Peyer's patch (tissue), 4 donors: ENCODE results near the gene RAD51B. TPM values are rescaled to one million over a fixed set of nuclear protein-coding genes. Genes with fewer than 3 reads are reported as not detected.

Experiments
- DNase-seq, 3 donors: peaks; one replicate each; pipeline ENCODE4 v3.0.0-alpha.2; 2017 to 2019
- H3K27ac ChIP-seq, 4 donors: fragments of 200-600 bp; sonication (generic); one replicate each; pipeline ENCODE4 v1.5.1; 2016 to 2019
- H3K27me3 ChIP-seq, 2 donors: fragments of 200-600 bp; sonication (generic); one replicate each; pipeline ENCODE4 v1.5.1; 2019
- H3K36me3 ChIP-seq, 3 donors: fragments of 200-600 bp; sonication (generic); one replicate each; pipeline ENCODE4 v1.5.1; 2016 to 2019
- H3K4me1 ChIP-seq, 4 donors: fragments of 200-600 bp; sonication (generic); one replicate each; pipeline ENCODE4 v1.5.1; 2016 to 2019
- H3K4me3 ChIP-seq, 4 donors: fragments of 200-600 bp; sonication (generic); 1 replicate in 3 of 4; 2 replicates in 1 of 4; pipeline ENCODE4 v1.5.1; 2016 to 2019; ENCODE audit warnings: mild to moderate bottlenecking in 1 of 4
- H3K9me3 ChIP-seq, 4 donors: fragments of 200-600 bp; sonication (generic); one replicate each; pipeline ENCODE4 v1.5.1; 2016 to 2019; ENCODE audit warnings: mild to moderate bottlenecking in 1 of 4
- CTCF ChIP-seq, 6 experiments: fragments of 450-650 bp in 4 of 6; fragments of 200-600 bp in 2 of 6; sonication (generic) in 1 of 6; IDR thresholded peaks; one replicate each; pipeline ENCODE4 v1.5.1; 2017 to 2019; ENCODE audit warnings: antibody characterized with exemption in 6 of 6, mild to moderate bottlenecking in 3 of 6, moderate library complexity in 1 of 6
- POLR2A ChIP-seq, 2 donors: fragments of 450-650 bp; IDR thresholded peaks; one replicate each; pipeline ENCODE4 v1.5.1; 2017; ENCODE audit warnings: antibody characterized with exemption in 2 of 2, mild to moderate bottlenecking in 2 of 2, moderate library complexity in 2 of 2
- total RNA-seq, 4 donors: library from RNA; depleted of rRNA; stranded (reverse); fragments of >200 nt; gene quantifications; one replicate each; pipeline ENCODE4 v1.1.0, GENCODE V29; 2016

RAD51B gene
- total RNA-seq, 4 donors from 2014 or later = 12.6 to 103 (median 33.1) TPM

- Histone ChIP-seq H3K36me3 (no peaks in the 10 kb centered on the region), H3K27ac (no peak overlapping the region), H3K4me1 (no peaks in the 10 kb centered on the region), H3K27me3 (no peaks in the 10 kb centered on the region), H3K4me3 (no peak overlapping the region), H3K9me3 (no peaks in the 10 kb centered on the region)
- no peak for DNase-seq
- no peak for TF ChIP-seq CTCF (IDR thresholded peaks at IDR 0.05)
- no peak for TF ChIP-seq POLR2A (IDR thresholded peaks at IDR 0.05)
These were observed 761.1 kb downstream of the RAD51B start for GRCh38 chr14:68580671-68581070.

- TF ChIP-seq POLR2A (IDR thresholded peaks at IDR 0.05) (no peak), CTCF (IDR thresholded peaks at IDR 0.05) (no peak)
- H3K27ac ChIP-seq = no peak overlapping the region
- H3K27me3 ChIP-seq = no peaks in the 10 kb centered on the region
- no peak for DNase-seq
- peaks cover 0 to 15% (median 0%) of the 10 kb centered on the region in 4 donors for H3K4me1 ChIP-seq
- H3K36me3 ChIP-seq = no peaks in the 10 kb centered on the region
- H3K4me3 ChIP-seq = no peak overlapping the region
- no peaks in the 10 kb centered on the region for H3K9me3 ChIP-seq
These were observed 764.1 kb downstream of the RAD51B start for GRCh38 chr14:68583548-68584280.

- H3K4me3 ChIP-seq = no peak overlapping the region
- no peaks in the 10 kb centered on the region for H3K9me3 ChIP-seq
- no peaks in the 10 kb centered on the region for H3K36me3 ChIP-seq
- no peaks in the 10 kb centered on the region for H3K27me3 ChIP-seq
- DNase-seq = no peak
- H3K27ac ChIP-seq = peak overlapping the region in 1 of 4 donors; percentile 71
- peaks cover 0 to 18% (median 0%) of the 10 kb centered on the region in 4 donors for H3K4me1 ChIP-seq
- no peak for TF ChIP-seq POLR2A (IDR thresholded peaks at IDR 0.05)
- no peak for TF ChIP-seq CTCF (IDR thresholded peaks at IDR 0.05)
These were observed 765.2 kb downstream of the RAD51B start for GRCh38 chr14:68584786-68585185.

GRCh38 chr14:68585690-68586089 is 766.1 kb downstream of the RAD51B start:
- no peak overlapping the region for H3K4me3 ChIP-seq
- H3K36me3 ChIP-seq = no peaks in the 10 kb centered on the region
- H3K4me1 ChIP-seq = peaks cover 0 to 22% (median 0%) of the 10 kb centered on the region in 4 donors
- TF ChIP-seq CTCF (IDR thresholded peaks at IDR 0.05) (no peak), POLR2A (IDR thresholded peaks at IDR 0.05) (no peak)
- H3K27me3 ChIP-seq = no peaks in the 10 kb centered on the region
- no peak for DNase-seq
- H3K27ac ChIP-seq = peak overlapping the region in 3 of 4 donors; percentile 5 to 71 (median 6)
- no peaks in the 10 kb centered on the region for H3K9me3 ChIP-seq

- Histone ChIP-seq H3K27ac (peak overlapping the region in 3 of 4 donors; percentile 27 to 71 (median 42)), H3K4me3 (no peak overlapping the region), H3K27me3 (no peaks in the 10 kb centered on the region), H3K4me1 (peaks cover 0 to 22% (median 0%) of the 10 kb centered on the region in 4 donors), H3K36me3 (no peaks in the 10 kb centered on the region), H3K9me3 (no peaks in the 10 kb centered on the region)
- TF ChIP-seq CTCF (IDR thresholded peaks at IDR 0.05) = no peak
- TF ChIP-seq POLR2A (IDR thresholded peaks at IDR 0.05) = no peak
- DNase-seq = no peak
These were observed 767.5 kb downstream of the RAD51B start for GRCh38 chr14:68586896-68587751.
